H1 (cell line): ENCODE data around the gene MT1G. TPM values are rescaled to one million over a fixed set of nuclear protein-coding genes. Genes with fewer than 3 reads are reported as not detected.
A peak's percentile ranks its signal among the peaks of the same experiment; 100 is the strongest.

Source experiments
- CTCF ChIA-PET: fragments of 300-600 bp; sonication (Branson Sonifier 250); formaldehyde crosslinking; loops from one replicate; lab custom pipeline; 2021; ENCODE audit not compliant: partially characterized antibody; lab: Charles Lee
- POLR2A ChIA-PET: fragments of 300-600 bp; sonication (Branson Sonifier 250); formaldehyde crosslinking; loops from one replicate; lab custom pipeline; 2021; ENCODE audit warnings: inconsistent platforms; ENCODE audit not compliant: partially characterized antibody; lab: Charles Lee
- DNase-seq, 2 experiments: peaks; one replicate each; pipeline versions ENCODE4 v3.0.0 to v3.0.0-alpha.2; 2010 to 2022; ENCODE audit warnings: low spot score in 2 of 2, low read depth in 1 of 2, mixed read lengths in 1 of 2
- FAIRE-seq: peaks from 2 replicates; lab custom pipeline; 2011; peaks lifted over from hg19 to GRCh38; lab: Jason Lieb, UNC
- H2AFZ ChIP-seq: 2 replicates; pipeline ENCODE4 v1.8.1; 2012; ENCODE audit warnings: low read length, inconsistent platforms
- H2AK5ac ChIP-seq: 2 replicates; pipeline ENCODE4 v1.6.1; 2013; ENCODE audit warnings: low read depth, low read length
- H2BK120ac ChIP-seq: replicated peaks from 2 replicates; pipeline ENCODE3; 2013; ENCODE audit warnings: low read depth, low read length, inconsistent platforms
- H2BK12ac ChIP-seq: 2 replicates; pipeline ENCODE4 v1.6.1; 2013; ENCODE audit warnings: low read depth, low read length
- H2BK15ac ChIP-seq: 2 replicates; pipeline ENCODE4 v1.6.1; 2013; ENCODE audit warnings: low read length
- H2BK20ac ChIP-seq: 2 replicates; pipeline ENCODE4 v1.6.1; 2013; ENCODE audit warnings: low read length
- H2BK5ac ChIP-seq: 2 replicates; pipeline ENCODE4 v1.6.1; 2013; ENCODE audit warnings: low read depth, low read length
- H3K14ac ChIP-seq: 2 replicates; pipeline ENCODE4 v1.6.1; 2013; ENCODE audit warnings: inconsistent platforms; ENCODE audit not compliant: insufficient read length
- H3K18ac ChIP-seq: 2 replicates; pipeline ENCODE4 v1.6.1; 2013; ENCODE audit warnings: low read length; ENCODE audit errors: extremely low read depth
- H3K23ac ChIP-seq: 2 replicates; pipeline ENCODE4 v1.6.1; 2013; ENCODE audit warnings: inconsistent platforms; ENCODE audit not compliant: insufficient read length
- H3K23me2 ChIP-seq: 2 replicates; pipeline ENCODE4 v1.6.1; 2013; ENCODE audit warnings: low read depth, low read length
- H3K27ac ChIP-seq: 2 replicates; pipeline ENCODE4 v1.6.1; 2011; ENCODE audit warnings: low read depth, low read length, inconsistent platforms
- H3K27me3 ChIP-seq, 4 experiments: replicated peaks in 1 of 4; 1 replicate in 1 of 4; 2 replicates in 3 of 4; pipeline versions ENCODE4 v1.6.1 to v1.8.1; 2011 to 2013; ENCODE audit warnings: low read length in 3 of 4, mild to moderate bottlenecking in 3 of 4, inconsistent platforms in 2 of 4, mixed read lengths in 2 of 4, moderate library complexity in 1 of 4; ENCODE audit not compliant: control insufficient read depth in 3 of 4, insufficient read depth in 3 of 4; ENCODE audit errors: extremely low read depth in 1 of 4
- H3K36me3 ChIP-seq, 4 experiments: 2 replicates each; pipeline versions ENCODE4 v1.6.1 to v1.8.1; 2011 to 2013; ENCODE audit warnings: mild to moderate bottlenecking in 4 of 4, low read length in 3 of 4, moderate library complexity in 2 of 4, control low read depth in 1 of 4, inconsistent platforms in 1 of 4; ENCODE audit not compliant: insufficient read depth in 4 of 4, control insufficient read depth in 2 of 4
- H3K4ac ChIP-seq: replicated peaks from 2 replicates; pipeline ENCODE3; 2013; ENCODE audit warnings: low read length, low read depth, mixed read lengths, inconsistent platforms; ENCODE audit not compliant: insufficient read length
- H3K4me1 ChIP-seq, 4 experiments: replicated peaks in 1 of 4; 1 replicate in 1 of 4; 2 replicates in 3 of 4; pipeline versions ENCODE4 v1.6.1 to v1.8.1; 2011 to 2013; ENCODE audit warnings: low read length in 3 of 4, inconsistent platforms in 2 of 4, mixed read lengths in 1 of 4; ENCODE audit not compliant: insufficient read depth in 4 of 4, control insufficient read depth in 3 of 4
- H3K4me2 ChIP-seq, 2 experiments: 2 replicates each; pipeline versions ENCODE4 v1.6.1 to v1.8.1; 2011 to 2013; ENCODE audit warnings: low read depth in 2 of 2, low read length in 2 of 2, control low read depth in 1 of 2, inconsistent platforms in 1 of 2, mild to moderate bottlenecking in 1 of 2; ENCODE audit not compliant: insufficient read depth in 1 of 2
- H3K4me3 ChIP-seq, 4 experiments: fragments of 200-600, 300-600 bp in 1 of 4; sonication (generic), shearing (Covaris generic), sonication (Bioruptor Twin) in 1 of 4; 2 replicates each; pipeline versions ENCODE4 v1.5.1 to v1.8.1; 2011 to 2016; ENCODE audit warnings: low read length in 4 of 4, low read depth in 3 of 4, control low read depth in 2 of 4, inconsistent platforms in 2 of 4, mild to moderate bottlenecking in 2 of 4, mixed read lengths in 1 of 4, moderate library complexity in 1 of 4; ENCODE audit not compliant: insufficient read depth in 2 of 4; ENCODE audit errors: extremely low read depth in 1 of 4
- H3K56ac ChIP-seq: replicated peaks from 2 replicates; pipeline ENCODE3; 2013; ENCODE audit warnings: low read depth, mild to moderate bottlenecking, mixed read lengths, low read length, inconsistent platforms; ENCODE audit not compliant: insufficient read length
- H3K79me1 ChIP-seq: 2 replicates; pipeline ENCODE4 v1.6.1; 2013; ENCODE audit warnings: low read depth, low read length, control low read depth
- H3K79me2 ChIP-seq, 2 experiments: 2 replicates each; pipeline versions ENCODE4 v1.6.1 to v1.8.1; 2012 to 2013; ENCODE audit warnings: low read length in 2 of 2, mild to moderate bottlenecking in 2 of 2, inconsistent platforms in 1 of 2; ENCODE audit not compliant: insufficient read depth in 2 of 2, control insufficient read depth in 1 of 2
- H3K9ac ChIP-seq, 4 experiments: replicated peaks in 1 of 4; 1 replicate in 1 of 4; 2 replicates in 3 of 4; pipeline versions ENCODE4 v1.6.1 to v1.8.1; 2011 to 2013; ENCODE audit warnings: low read depth in 3 of 4, low read length in 3 of 4, control low read depth in 2 of 4, mild to moderate bottlenecking in 2 of 4, moderate library complexity in 2 of 4, inconsistent platforms in 1 of 4; ENCODE audit errors: extremely low read depth in 1 of 4
- H3K9me3 ChIP-seq, 2 experiments: 2 replicates each; pipeline versions ENCODE4 v1.6.1 to v1.8.1; 2012 to 2013; ENCODE audit warnings: mild to moderate bottlenecking in 2 of 2, moderate library complexity in 2 of 2, control low read depth in 1 of 2, inconsistent platforms in 1 of 2, low read depth in 1 of 2, low read length in 1 of 2, mixed read lengths in 1 of 2; ENCODE audit not compliant: insufficient read depth in 2 of 2
- H4K20me1 ChIP-seq, 2 experiments: replicated peaks in 1 of 2; 2 replicates each; pipeline versions ENCODE3 to v1.8.1; 2011 to 2013; ENCODE audit warnings: inconsistent platforms in 2 of 2, low read length in 2 of 2, mild to moderate bottlenecking in 1 of 2; ENCODE audit not compliant: insufficient read depth in 2 of 2, control insufficient read depth in 1 of 2
- H4K5ac ChIP-seq: 2 replicates; pipeline ENCODE4 v1.6.1; 2013; ENCODE audit warnings: low read length, low read depth, mixed read lengths, inconsistent platforms; ENCODE audit not compliant: insufficient read length
- H4K8ac ChIP-seq: 2 replicates; pipeline ENCODE4 v1.8.0; 2013; ENCODE audit warnings: mild to moderate bottlenecking, moderate library complexity, low read length, inconsistent platforms; ENCODE audit not compliant: insufficient read depth; ENCODE audit errors: extremely low read depth
- H4K91ac ChIP-seq: replicated peaks from 2 replicates; pipeline ENCODE3; 2013; ENCODE audit warnings: low read length, mixed read lengths, inconsistent platforms; ENCODE audit not compliant: insufficient read length
- ASH2L ChIP-seq: fragments of 200-600, 300-600 bp; sonication (generic); IDR thresholded peaks from one replicate; pipeline ENCODE4 v1.7.1; 2017; ENCODE audit warnings: low read length
- ATF3 ChIP-seq: IDR thresholded peaks from 2 replicates; pipeline ENCODE4 v1.6.1; 2011; ENCODE audit warnings: low read depth, mild to moderate bottlenecking, low read length; ENCODE audit not compliant: insufficient read depth
- EGR1 ChIP-seq: IDR thresholded peaks from 2 replicates; pipeline ENCODE4 v1.6.1; 2011; ENCODE audit warnings: low read depth, low read length, borderline replicate concordance
- MAFK ChIP-seq: IDR thresholded peaks from 2 replicates; pipeline ENCODE4 v1.6.1; 2012; ENCODE audit warnings: low read depth, mild to moderate bottlenecking, improper control_type of control experiment, low read length
- RAD21 ChIP-seq, 2 experiments: IDR thresholded peaks in 1 of 2; conservative IDR thresholded peaks in 1 of 2; 2 replicates each; pipeline ENCODE4 v1.6.1; 2011; ENCODE audit warnings: low read depth in 2 of 2, low read length in 2 of 2, improper control_type of control experiment in 1 of 2, inconsistent platforms in 1 of 2, mild to moderate bottlenecking in 1 of 2, moderate library complexity in 1 of 2
- RXRA ChIP-seq: IDR thresholded peaks from 2 replicates; pipeline ENCODE4 v1.6.1; 2011; ENCODE audit warnings: low read depth, mild to moderate bottlenecking, low read length, moderate library complexity; ENCODE audit not compliant: insufficient read depth
- SAP30 ChIP-seq: fragments of 300-600 bp; sonication (generic); IDR thresholded peaks from 2 replicates; pipeline ENCODE4 v1.7.1; 2012; ENCODE audit warnings: low read length, moderate library complexity, mild to moderate bottlenecking, inconsistent platforms; ENCODE audit not compliant: insufficient read depth, insufficient replicate concordance
- SIRT6 ChIP-seq: IDR thresholded peaks from one replicate; pipeline ENCODE4 v1.7.1; 2012; ENCODE audit warnings: low read length, inconsistent platforms
- SRF ChIP-seq: IDR thresholded peaks from 2 replicates; pipeline ENCODE4 v1.6.1; 2011; ENCODE audit warnings: mild to moderate bottlenecking, low read depth, low read length, moderate library complexity
- TAF1 ChIP-seq: IDR thresholded peaks from 2 replicates; pipeline ENCODE4 v1.6.1; 2011; ENCODE audit warnings: mild to moderate bottlenecking, low read depth, low read length
- ZNF274 ChIP-seq: IDR thresholded peaks from 2 replicates; pipeline ENCODE4 v1.7.0; 2012; ENCODE audit warnings: low read length, borderline replicate concordance; ENCODE audit errors: extremely low read depth
- WGBS, 2 experiments: shearing (Covaris generic) in 1 of 2; methylation state at CpG; one replicate each; pipeline versions ENCODE4 v1.1.6 to v1.1.7; 2013 to 2015; ENCODE audit warnings: low lambda C conversion rate in 2 of 2, mixed read lengths in 2 of 2, inconsistent platforms in 1 of 2, low coverage in 1 of 2, missing lambda C conversion rate in 1 of 2; ENCODE audit not compliant: insufficient replicate concordance in 2 of 2, insufficient coverage in 1 of 2, insufficient read length in 1 of 2; ENCODE audit errors: extremely low coverage in 1 of 2, missing lambda C conversion rate in 1 of 2; 5-methylcytosine and 5-hydroxymethylcytosine counted together
- polyA plus RNA-seq, 7 experiments: library from polyadenylated mRNA; depleted of rRNA in 3 of 7; stranded (reverse) in 5 of 7; unstranded in 2 of 7; fragments of >200 nt in 5 of 7; fragments of 200-250 nt in 2 of 7; gene quantifications; 1 replicate in 5 of 7; 2 replicates in 1 of 7; 4 replicates in 1 of 7; pipeline versions ENCODE4 v1.2.1 to v1.2.3, GENCODE V29; 2011 to 2013; ENCODE audit warnings: missing spikeins in 2 of 7, mixed read lengths in 2 of 7
- total RNA-seq: library from RNA; stranded (reverse); fragmentation: NEBNext Ultra II Directional; extraction: Animal tissue kit (Norgen Biotek cat#: 25700); gene quantifications from 2 replicates; pipeline ENCODE4 v1.2.1, GENCODE V29; 2021

The MT1G gene
- total and polyA plus RNA-seq, 2 of the 8 experiments (the other 6 are each of a cell fraction or from before 2014, with no cell fraction given), result 17.7 to 515 TPM

- Histone ChIP-seq H3K4me2 (no peak overlapping the region), H3K9me3 (no peaks in the 10 kb centered on the region), H3K4me1 (peaks cover 0 to 18% (median 13%) of the 10 kb centered on the region in 4 experiments; a peak in 6 of 7 replicates), H4K91ac (no peak overlapping the region), H2AFZ (no peak overlapping the region), H2BK20ac (no peak overlapping the region), H3K9ac (no peak overlapping the region), H3K27me3 (peaks cover 83 to 96% (median 95%) of the 10 kb centered on the region in 4 experiments), H3K4me3 (no peak overlapping the region), H4K20me1 (peaks cover 6 to 19% of the 10 kb centered on the region in 2 experiments), H4K5ac (no peak overlapping the region), H2BK120ac (no peak overlapping the region), H3K23ac (no peak overlapping the region), H2AK5ac (no peak overlapping the region), H2BK15ac (no peak overlapping the region), H3K27ac (no peak overlapping the region), H3K4ac (no peak overlapping the region), H3K14ac (no peak overlapping the region), H3K79me2 (no peaks in the 10 kb centered on the region), H3K56ac (no peak overlapping the region), H3K36me3 (no peaks in the 10 kb centered on the region), H3K23me2 (peaks cover 9% of the 10 kb centered on the region; the same call in 1 of the 2 replicates), H2BK5ac (no peak overlapping the region), H3K18ac (no peak overlapping the region), H2BK12ac (0 out of 2 replicates have a peak overlapping the region, but pooled peaks have one; percentile 44), H4K8ac (no peak overlapping the region; the same call in 1 of the 2 replicates), H3K79me1 (no peaks in the 10 kb centered on the region)
- ChIA-PET POLR2A (interaction anchor here (0.7 to 1.8 kb wide), 7 partner anchors 9 to 47 kb away, joined by 3 to 6 read pairs (median 3); partner anchors contain the start of genes MT1H and MT2A), CTCF (interaction anchor here (0.7 to 3.2 kb wide), 8 partner anchors 11 to 115 kb away, joined by 3 to 13 read pairs (median 4); partner anchors contain the start of gene MT1G)
- FAIRE-seq, result no peak
- WGBS, 2 experiments, result 72% methylated on average over 9 of the region's 9 CpGs; no CpG with 5 or more reads in 1 of the 2 experiments
- DNase-seq, result no peak
- no peak for TF ChIP-seq MAFK
- no peak for TF ChIP-seq ASH2L
- no peak for TF ChIP-seq ZNF274
- no peak for TF ChIP-seq ATF3
- no peak for TF ChIP-seq EGR1
- TF ChIP-seq SIRT6, result no peak
- no peak for TF ChIP-seq TAF1
- TF ChIP-seq RAD21 (IDR thresholded peaks at IDR 0.05 in 1 of 2, conservative IDR thresholded peaks at IDR 0.05 in 1 of 2; ENCODE audit: low read depth in 2 of 2, low read length in 2 of 2), result peak in 1 of 2 experiments; percentile 16; a peak in 1 of 4 replicates
- TF ChIP-seq RXRA, result no peak
- TF ChIP-seq SAP30, result no peak
- no peak for TF ChIP-seq SRF
Observed at GRCh38 chr16:56628486-56629350, 39.1 kb downstream of the MT1G start.
